GM12864 (cell line): Measurements from ENCODE around the gene BBIP1.

Experiments used
- DNase-seq: peaks from one replicate; pipeline ENCODE4 v3.0.0-alpha.2; 2011; ENCODE audit warnings: low read depth
- H3K4me3 ChIP-seq: 2 replicates; pipeline ENCODE4 v1.5.1; 2011; ENCODE audit warnings: mild to moderate bottlenecking, low read depth, low read length, control low read depth
- TF ChIP-seq, protein P1 (sequence below): IDR thresholded peaks from 2 replicates; pipeline ENCODE4 v1.5.1; 2011; ENCODE audit warnings: low read depth, mild to moderate bottlenecking, moderate library complexity, low read length, control low read depth, inconsistent platforms; ENCODE audit errors: missing control alignments

The BBIP1 gene

DNA sequence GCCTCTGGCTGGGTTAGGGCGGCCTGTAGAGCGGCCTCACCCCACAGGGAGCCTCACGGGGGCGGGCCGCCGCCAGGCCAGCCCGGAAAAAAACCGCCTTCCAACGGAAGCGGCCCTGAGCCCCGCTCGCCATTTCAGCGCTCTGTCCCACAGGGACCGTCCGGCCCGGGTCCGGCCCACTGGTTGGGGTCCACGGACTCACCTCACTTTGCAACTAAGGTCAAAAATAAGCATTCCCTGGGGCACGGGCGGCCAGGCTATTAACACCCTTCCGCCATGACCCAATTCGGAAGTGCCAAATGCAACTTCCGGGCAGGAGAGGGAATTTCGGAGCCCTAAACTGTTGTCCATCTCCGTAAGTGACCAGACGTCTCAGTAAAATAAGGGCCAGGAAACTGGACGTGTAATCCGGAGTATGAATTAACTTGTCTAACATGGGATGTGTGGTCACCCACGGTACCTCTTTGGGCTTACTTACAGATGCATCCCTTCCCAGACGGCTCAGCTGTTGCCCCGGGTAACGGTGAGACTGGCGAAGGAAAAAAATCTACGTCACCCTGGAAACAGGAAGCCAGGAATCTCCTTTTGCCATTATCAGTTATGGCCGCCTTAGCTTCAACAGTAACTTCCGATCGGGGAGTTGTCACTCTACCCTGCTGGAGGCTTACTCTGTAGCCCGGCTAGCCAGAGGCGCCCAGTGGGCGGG is at the start of gene BBIP1:
BBIP1 (minus strand) TSS at position 538 of the 706 bp plus-strand sequence. CDS start 1,023 bp downstream, outside the sequence.
- H3K4me3 ChIP-seq = peak within 1 kb of the TSS; percentile 92
- TF ChIP-seq, protein P1, sequence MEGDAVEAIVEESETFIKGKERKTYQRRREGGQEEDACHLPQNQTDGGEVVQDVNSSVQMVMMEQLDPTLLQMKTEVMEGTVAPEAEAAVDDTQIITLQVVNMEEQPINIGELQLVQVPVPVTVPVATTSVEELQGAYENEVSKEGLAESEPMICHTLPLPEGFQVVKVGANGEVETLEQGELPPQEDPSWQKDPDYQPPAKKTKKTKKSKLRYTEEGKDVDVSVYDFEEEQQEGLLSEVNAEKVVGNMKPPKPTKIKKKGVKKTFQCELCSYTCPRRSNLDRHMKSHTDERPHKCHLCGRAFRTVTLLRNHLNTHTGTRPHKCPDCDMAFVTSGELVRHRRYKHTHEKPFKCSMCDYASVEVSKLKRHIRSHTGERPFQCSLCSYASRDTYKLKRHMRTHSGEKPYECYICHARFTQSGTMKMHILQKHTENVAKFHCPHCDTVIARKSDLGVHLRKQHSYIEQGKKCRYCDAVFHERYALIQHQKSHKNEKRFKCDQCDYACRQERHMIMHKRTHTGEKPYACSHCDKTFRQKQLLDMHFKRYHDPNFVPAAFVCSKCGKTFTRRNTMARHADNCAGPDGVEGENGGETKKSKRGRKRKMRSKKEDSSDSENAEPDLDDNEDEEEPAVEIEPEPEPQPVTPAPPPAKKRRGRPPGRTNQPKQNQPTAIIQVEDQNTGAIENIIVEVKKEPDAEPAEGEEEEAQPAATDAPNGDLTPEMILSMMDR = no peak
- DNase-seq = peak; percentile 99

GRCh38 chr10:110967645-110968044 is 48.7 kb upstream of the BBIP1 start:
- TF ChIP-seq, protein P1 = no peak
- DNase-seq = no peak
- no peak overlapping the region for H3K4me3 ChIP-seq

DNA sequence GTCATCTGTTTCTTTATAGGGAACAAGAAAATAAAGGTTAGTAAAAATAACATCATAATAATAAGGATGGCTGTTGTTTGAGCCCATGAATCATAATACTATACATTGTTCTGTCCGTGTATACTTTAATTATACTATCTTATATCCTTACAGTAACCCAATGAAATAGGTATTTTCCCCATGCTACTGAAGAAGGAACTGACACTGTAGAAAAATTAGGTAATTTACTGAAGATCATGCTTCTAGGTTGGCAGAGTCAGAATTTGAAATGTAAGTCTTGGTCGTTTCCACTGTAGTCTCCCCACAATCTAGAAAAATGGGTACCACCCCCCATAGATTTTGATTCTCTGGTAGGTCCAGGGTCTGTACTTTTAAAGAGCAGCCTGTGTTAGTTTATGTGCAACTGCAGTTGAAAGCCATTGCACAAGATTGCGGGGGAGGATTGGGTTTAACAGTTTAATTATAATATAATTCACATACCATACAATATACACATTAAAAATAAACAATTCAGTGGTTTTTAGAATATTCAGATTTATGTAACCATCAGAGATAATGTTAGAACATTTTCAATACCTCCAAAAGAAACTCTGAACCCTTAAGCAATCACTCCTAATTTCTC is 48.1 kb upstream of the BBIP1 start:
- no peak for DNase-seq
- no peak overlapping the region for H3K4me3 ChIP-seq
- TF ChIP-seq, protein P1 = no peak

- DNase-seq = no peak
- H3K4me3 ChIP-seq = no peak overlapping the region
Measured at GRCh38 chr10:110966146-110966545, 47.2 kb upstream of the BBIP1 start.

DNA sequence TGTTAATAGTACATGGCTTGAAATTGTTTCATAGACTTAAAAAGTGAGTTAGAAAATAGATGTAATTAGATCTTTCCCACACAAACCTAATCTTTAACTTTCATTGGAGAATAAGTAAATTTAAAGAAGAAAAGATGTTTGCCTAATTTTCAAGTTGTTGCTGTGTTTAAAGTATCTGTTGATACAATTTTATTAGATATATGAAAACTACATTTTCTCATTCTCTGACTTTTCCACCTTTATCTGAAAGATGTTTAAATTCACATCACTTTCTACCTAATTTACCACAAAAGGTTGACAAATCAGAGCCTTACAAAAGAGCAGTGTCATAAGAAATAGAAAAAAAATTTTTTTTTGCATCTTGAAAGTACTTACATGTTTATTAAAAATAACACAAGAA is 46.2 kb upstream of the BBIP1 start:
- TF ChIP-seq, protein P1 = no peak
- no peak overlapping the region for H3K4me3 ChIP-seq

More at GRCh38 chr10:110966146-110966545, 47.2 kb upstream of the BBIP1 start:
- TF ChIP-seq, protein P1 = no peak

DNA sequence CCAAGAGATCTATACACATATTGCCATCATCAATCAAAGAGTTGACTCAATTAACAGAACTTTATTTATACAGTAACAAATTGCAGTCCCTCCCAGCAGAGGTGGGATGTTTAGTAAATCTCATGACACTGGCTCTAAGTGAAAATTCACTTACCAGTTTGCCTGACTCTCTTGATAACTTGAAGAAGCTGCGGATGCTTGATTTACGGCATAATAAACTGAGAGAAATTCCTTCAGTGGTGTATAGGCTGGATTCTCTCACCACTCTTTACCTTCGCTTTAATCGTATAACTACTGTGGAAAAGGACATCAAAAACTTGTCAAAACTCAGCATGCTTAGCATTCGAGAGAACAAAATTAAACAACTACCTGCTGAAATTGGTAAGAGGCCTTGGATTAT is 45.7 kb upstream of the BBIP1 start:
- no peak overlapping the region for H3K4me3 ChIP-seq
- DNase-seq = no peak
- TF ChIP-seq, protein P1 = no peak

More for the DNA sequence above, 46.2 kb upstream of the BBIP1 start:
- DNase-seq = no peak

DNA sequence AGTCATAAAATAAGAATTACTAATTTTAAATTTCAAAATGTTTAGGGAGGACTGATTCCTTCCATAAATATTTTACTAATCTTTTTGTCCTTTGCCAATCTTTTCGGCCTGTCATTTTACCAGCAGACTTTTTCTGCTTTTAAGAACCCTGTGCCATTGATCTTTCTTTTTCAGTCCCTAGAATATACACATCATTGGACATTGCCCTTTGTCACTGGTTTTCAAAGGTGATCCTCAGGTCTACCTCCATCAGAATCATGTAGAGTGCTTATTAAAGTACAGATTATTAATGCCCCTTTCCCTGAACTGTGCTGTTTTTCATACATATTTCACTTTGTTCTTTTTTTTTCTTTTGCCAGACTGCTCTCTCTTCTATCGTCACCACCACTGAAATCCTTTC is 44.2 kb upstream of the BBIP1 start:
- no peak overlapping the region for H3K4me3 ChIP-seq
- TF ChIP-seq, protein P1 = no peak
- no peak for DNase-seq
